Measurements from ENCODE around the gene ALG2.

The ALG2 gene

GRCh38 chr9:99221621-99222415 lies at the start of gene ALG2, which contains the start of gene SEC61B:
TSS of gene ALG2 (minus strand) at chr9:99221942. CDS start at chr9:99221894, 48 bp downstream.
TSS of gene SEC61B (plus strand) at chr9:99222282. CDS start at chr9:99222364, 82 bp downstream.
- DNase-seq (ENCODE audit: low read depth in 2 of 2): peak; percentile 89 to 92

- DNase-seq (ENCODE audit: low read depth in 2 of 2): no peak
Measured at GRCh38 chr9:99270491-99270890, 48.7 kb upstream of the ALG2 start.

GRCh38 chr9:99269416-99269815 lies 47.7 kb upstream of the ALG2 start:
- DNase-seq (ENCODE audit: low read depth in 2 of 2): no peak

- peak; percentile 43 to 59 for DNase-seq (ENCODE audit: low read depth in 2 of 2)
Measured at GRCh38 chr9:99266255-99267023, 44.7 kb upstream of the ALG2 start.

GRCh38 chr9:99265691-99266090 lies 43.9 kb upstream of the ALG2 start:
- no peak for DNase-seq (ENCODE audit: low read depth in 2 of 2)

- no peak for DNase-seq (ENCODE audit: low read depth in 2 of 2)
Measured at GRCh38 chr9:99264070-99264680, 42.4 kb upstream of the ALG2 start.

GRCh38 chr9:99262949-99263418 lies 41.2 kb upstream of the ALG2 start:
- DNase-seq (ENCODE audit: low read depth in 2 of 2): no peak

- DNase-seq (ENCODE audit: low read depth in 2 of 2): no peak
Measured at GRCh38 chr9:99261923-99262322, 40.2 kb upstream of the ALG2 start.

- DNase-seq (ENCODE audit: low read depth in 2 of 2): peak in 1 of 2 donors; percentile 26
Measured at GRCh38 chr9:99259231-99259918, 37.6 kb upstream of the ALG2 start.

GRCh38 chr9:99257723-99258389 lies 36.1 kb upstream of the ALG2 start:
- no peak for DNase-seq (ENCODE audit: low read depth in 2 of 2)

- DNase-seq (ENCODE audit: low read depth in 2 of 2): no peak
Measured at GRCh38 chr9:99255651-99256050, 33.9 kb upstream of the ALG2 start.

GRCh38 chr9:99253772-99254431 lies 32.2 kb upstream of the ALG2 start:
- peak; percentile 82 to 85 for DNase-seq (ENCODE audit: low read depth in 2 of 2)

GRCh38 chr9:99253134-99253533 lies 31.4 kb upstream of the ALG2 start:
- DNase-seq (ENCODE audit: low read depth in 2 of 2): peak; percentile 43 to 48

- no peak for DNase-seq (ENCODE audit: low read depth in 2 of 2)
Measured at GRCh38 chr9:99251157-99251556, 29.4 kb upstream of the ALG2 start.

GRCh38 chr9:99249619-99250018 lies 27.9 kb upstream of the ALG2 start:
- DNase-seq (ENCODE audit: low read depth in 2 of 2): peak in 1 of 2 donors; percentile 23

GRCh38 chr9:99244344-99245260 lies 22.9 kb upstream of the ALG2 start:
- no peak for DNase-seq (ENCODE audit: low read depth in 2 of 2)

GRCh38 chr9:99241106-99241505 lies 19.4 kb upstream of the ALG2 start:
- no peak for DNase-seq (ENCODE audit: low read depth in 2 of 2)

GRCh38 chr9:99239341-99240060 lies 17.8 kb upstream of the ALG2 start:
- no peak for DNase-seq (ENCODE audit: low read depth in 2 of 2)

- DNase-seq (ENCODE audit: low read depth in 2 of 2): no peak
Measured at GRCh38 chr9:99238331-99238730, 16.6 kb upstream of the ALG2 start.

All from stimulated activated CD4-positive, alpha-beta T cell treated with anti-CD3 and anti-CD28 coated beads, Interleukin-15, amount 100 ng/mL, for 48 hours (primary cell).